Stimulated activated naive CD8-positive, alpha-beta T cell treated with anti-CD3 and anti-CD28 coated beads, Interleukin-15, Interleukin-2, amounts not matched to agents 100 ng/mL and 50 ng/mL, for 24 hours (primary cell): Measurements from ENCODE around the gene PPP1R8.
"Not testable (repeated sequence)": the region's sequence is repeated elsewhere in the genome, so short reads cannot be mapped to it uniquely, and the experiment has no call there.

ENCODE experiments used
- H3K27ac Mint-ChIP-seq: one replicate; pipeline ENCODE4 v1.8.0; 2021; ENCODE audit warnings: mild to moderate bottlenecking, mixed read lengths
- H3K27me3 Mint-ChIP-seq: one replicate; pipeline ENCODE4 v1.8.0; 2021; ENCODE audit warnings: mixed read lengths
- H3K36me3 Mint-ChIP-seq: one replicate; pipeline ENCODE4 v1.8.0; 2021; ENCODE audit warnings: low read depth, mixed read lengths
- H3K4me1 Mint-ChIP-seq: one replicate; pipeline ENCODE4 v1.8.0; 2021; ENCODE audit warnings: low read depth, mixed read lengths
- H3K4me3 Mint-ChIP-seq: one replicate; pipeline ENCODE4 v1.8.0; 2021; ENCODE audit warnings: mild to moderate bottlenecking, mixed read lengths
- H3K9me3 Mint-ChIP-seq: one replicate; pipeline ENCODE4 v1.8.0; 2021; ENCODE audit warnings: mixed read lengths

Gene PPP1R8

GRCh38 chr1:27858072-27858948 lies 27.7 kb downstream of the PPP1R8 start:
- H3K36me3 Mint-ChIP-seq: no peaks in the 10 kb centered on the region
- H3K27ac Mint-ChIP-seq: no peak overlapping the region
- no peaks in the 10 kb centered on the region for H3K27me3 Mint-ChIP-seq
- H3K4me3 Mint-ChIP-seq: no peak overlapping the region
- peaks cover 22% of the 10 kb centered on the region for H3K4me1 Mint-ChIP-seq
- H3K9me3 Mint-ChIP-seq: no peaks in the 10 kb centered on the region

DNA sequence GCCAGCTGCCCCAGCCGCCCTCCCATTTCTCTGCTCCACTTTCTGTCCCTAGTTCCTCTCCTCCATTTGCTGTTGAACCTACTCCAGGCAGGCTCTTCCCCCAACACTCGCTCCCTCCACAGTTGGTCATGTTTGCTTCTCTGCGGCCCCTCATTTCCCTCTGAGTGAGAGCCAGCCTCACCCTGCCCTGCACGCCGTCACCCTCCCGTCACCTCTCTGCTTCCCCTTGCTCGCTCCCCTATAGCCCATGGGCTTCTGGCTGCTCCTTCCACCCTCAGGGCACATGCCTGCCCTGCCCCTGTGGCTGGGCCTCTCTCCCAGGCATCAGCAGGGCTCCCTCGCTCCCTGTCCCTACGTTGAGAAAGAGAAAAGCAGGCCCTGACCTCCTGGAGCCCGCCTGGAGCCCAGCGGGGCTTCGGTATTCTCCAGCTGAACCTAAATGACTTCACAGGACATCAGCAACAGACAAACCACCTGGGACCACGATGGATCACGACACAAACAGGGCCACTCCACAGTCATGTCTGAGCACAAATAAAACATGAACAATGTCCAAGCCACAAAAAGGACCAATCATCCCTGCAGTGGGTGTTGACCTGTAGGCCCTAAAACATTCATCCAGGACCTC lies 28.5 kb downstream of the PPP1R8 start:
- Mint-ChIP-seq H3K27ac (no peak overlapping the region), H3K9me3 (no peaks in the 10 kb centered on the region), H3K4me1 (peaks cover 30% of the 10 kb centered on the region), H3K4me3 (no peak overlapping the region), H3K36me3 (no peaks in the 10 kb centered on the region), H3K27me3 (no peaks in the 10 kb centered on the region)

DNA sequence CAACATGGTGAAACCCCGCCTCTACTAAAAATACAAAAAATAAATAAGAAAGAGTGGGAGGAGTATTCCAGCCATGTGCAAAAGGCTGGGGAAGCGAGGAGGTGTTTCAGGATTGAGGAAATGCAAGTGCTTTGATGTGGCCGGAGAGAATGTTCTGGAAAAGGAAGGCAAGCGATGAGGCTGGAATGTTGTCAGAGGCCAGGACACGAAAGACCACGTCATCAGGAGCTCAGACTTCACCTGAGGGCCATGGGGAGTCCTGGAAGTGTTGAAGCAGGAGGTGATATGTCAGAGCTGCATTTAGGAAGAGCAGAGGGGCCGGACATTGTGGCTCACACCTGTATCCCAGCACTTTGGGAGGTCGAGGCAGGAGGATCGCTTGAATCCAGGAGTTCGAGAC lies 30.9 kb downstream of the PPP1R8 start:
- peaks cover 42% of the 10 kb centered on the region for H3K4me1 Mint-ChIP-seq
- no peaks in the 10 kb centered on the region for H3K36me3 Mint-ChIP-seq
- no peaks in the 10 kb centered on the region for H3K9me3 Mint-ChIP-seq
- no peaks in the 10 kb centered on the region for H3K27me3 Mint-ChIP-seq
- H3K27ac Mint-ChIP-seq: peak overlapping the region; percentile 61
- no peak overlapping the region for H3K4me3 Mint-ChIP-seq

DNA sequence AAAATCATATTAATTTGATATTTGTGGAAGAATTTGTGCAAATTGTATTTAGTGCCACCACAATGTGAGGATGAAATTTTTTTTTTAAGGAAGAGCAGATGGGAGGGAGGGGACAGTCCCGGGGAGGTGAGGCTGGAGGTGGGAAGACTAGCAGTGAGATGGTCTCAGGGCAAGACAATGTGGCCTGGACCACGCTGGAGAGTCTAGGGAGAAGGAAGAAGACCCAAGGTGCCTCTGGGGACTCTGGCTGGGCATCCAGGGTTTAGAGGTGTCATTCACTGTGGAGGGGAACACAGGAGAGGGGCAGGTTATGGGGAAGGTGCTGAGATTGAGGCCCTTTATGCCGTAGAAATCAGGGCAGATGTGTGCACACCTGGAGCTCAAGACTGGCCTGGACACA lies 31.4 kb downstream of the PPP1R8 start:
- H3K4me3 Mint-ChIP-seq: no peak overlapping the region
- H3K9me3 Mint-ChIP-seq: no peaks in the 10 kb centered on the region
- no peaks in the 10 kb centered on the region for H3K27me3 Mint-ChIP-seq
- H3K4me1 Mint-ChIP-seq: peaks cover 43% of the 10 kb centered on the region
- no peaks in the 10 kb centered on the region for H3K36me3 Mint-ChIP-seq
- H3K27ac Mint-ChIP-seq: no peak overlapping the region

GRCh38 chr1:27862671-27863537 lies 32.3 kb downstream of the PPP1R8 start:
- no peaks in the 10 kb centered on the region for H3K36me3 Mint-ChIP-seq
- H3K9me3 Mint-ChIP-seq: no peaks in the 10 kb centered on the region
- H3K27ac Mint-ChIP-seq: peak overlapping the region; percentile 73
- H3K4me3 Mint-ChIP-seq: no peak overlapping the region
- H3K4me1 Mint-ChIP-seq: peaks cover 46% of the 10 kb centered on the region
- no peaks in the 10 kb centered on the region for H3K27me3 Mint-ChIP-seq

DNA sequence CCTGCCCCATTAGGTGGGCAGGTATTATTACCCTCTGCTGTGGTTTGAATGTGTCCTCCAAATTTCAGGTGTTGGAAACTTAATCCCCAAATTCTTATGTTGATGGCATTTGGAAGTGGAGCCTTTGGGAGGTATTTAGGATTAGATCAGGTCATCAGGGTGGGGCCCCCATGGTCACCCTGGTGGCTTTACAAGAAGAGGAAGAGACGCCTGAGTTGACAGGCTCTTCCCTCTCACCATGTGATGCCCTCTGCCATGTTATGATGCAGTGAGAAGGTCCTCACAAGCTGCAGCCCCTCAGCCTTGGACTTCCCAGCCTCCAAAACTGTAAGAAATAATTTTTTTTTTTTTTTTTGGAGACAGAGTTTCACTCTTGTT lies 32.9 kb downstream of the PPP1R8 start:
- Mint-ChIP-seq H3K27ac (peak overlapping the region; percentile 73), H3K9me3 (no peaks in the 10 kb centered on the region), H3K4me3 (no peak overlapping the region), H3K4me1 (peaks cover 45% of the 10 kb centered on the region), H3K27me3 (no peaks in the 10 kb centered on the region), H3K36me3 (no peaks in the 10 kb centered on the region)

DNA sequence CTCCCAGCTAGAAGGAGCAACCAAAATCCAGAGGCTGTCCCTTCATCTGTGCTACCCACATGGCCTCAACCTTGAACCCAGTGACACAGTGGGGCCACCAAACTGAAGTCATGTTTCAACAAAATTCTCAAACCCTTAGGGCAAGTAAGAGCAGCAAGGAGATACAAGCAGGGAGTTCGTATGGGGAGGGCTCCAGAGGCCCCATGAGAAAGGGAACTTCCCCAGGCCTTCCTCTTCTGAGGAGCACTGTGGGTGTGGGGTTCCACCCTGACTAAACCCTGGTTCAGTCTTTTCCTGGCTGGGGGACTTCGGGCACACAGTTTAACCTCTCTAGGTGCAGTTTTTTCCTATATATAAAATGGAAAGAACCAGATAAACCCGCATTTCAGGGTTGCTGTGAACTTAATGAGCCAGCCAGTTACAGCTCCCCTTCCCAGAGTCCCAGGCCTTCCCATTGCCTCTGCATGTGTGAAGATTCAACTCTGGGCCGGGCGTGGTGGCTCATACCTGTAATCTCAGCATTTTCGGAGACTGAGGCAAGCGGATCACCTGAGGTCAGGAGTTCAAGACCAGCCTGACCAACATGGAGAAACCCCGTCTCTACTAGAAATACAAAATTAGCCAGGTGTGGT lies 33.8 kb downstream of the PPP1R8 start:
- H3K9me3 Mint-ChIP-seq: no peaks in the 10 kb centered on the region
- peak overlapping the region; percentile 95 for H3K27ac Mint-ChIP-seq
- H3K36me3 Mint-ChIP-seq: no peaks in the 10 kb centered on the region
- peaks cover 49% of the 10 kb centered on the region for H3K4me1 Mint-ChIP-seq
- H3K27me3 Mint-ChIP-seq: no peaks in the 10 kb centered on the region
- H3K4me3 Mint-ChIP-seq: no peak overlapping the region

GRCh38 chr1:27865821-27866220 lies 35.2 kb downstream of the PPP1R8 start:
- Mint-ChIP-seq H3K4me1 (peaks cover 56% of the 10 kb centered on the region), H3K4me3 (no peak overlapping the region), H3K27me3 (no peaks in the 10 kb centered on the region), H3K27ac (no peak overlapping the region), H3K36me3 (no peaks in the 10 kb centered on the region), H3K9me3 (no peaks in the 10 kb centered on the region)

DNA sequence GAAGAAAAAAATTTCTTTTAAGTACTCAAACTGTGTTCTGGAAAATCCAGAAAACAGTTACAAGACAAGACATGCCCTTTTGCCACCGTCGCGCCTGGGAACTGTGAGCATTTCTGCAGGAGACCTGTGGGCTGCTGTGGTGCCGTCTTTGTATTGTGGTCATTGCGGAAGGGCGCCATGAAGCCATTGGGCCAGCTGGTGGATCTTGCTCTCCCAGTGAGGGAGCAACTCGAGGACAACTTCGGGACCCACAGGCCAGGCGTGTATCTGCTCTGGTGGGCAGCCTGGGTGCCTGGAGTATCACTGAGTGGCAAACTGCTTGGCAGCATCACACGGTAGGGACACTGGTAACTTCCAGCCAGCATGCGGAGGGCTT lies 38.0 kb downstream of the PPP1R8 start:
- Mint-ChIP-seq H3K27ac (peak overlapping the region; percentile 91), H3K4me3 (peak overlapping the region; percentile 71), H3K9me3 (no peaks in the 10 kb centered on the region), H3K27me3 (no peaks in the 10 kb centered on the region), H3K36me3 (no peaks in the 10 kb centered on the region), H3K4me1 (peaks cover 53% of the 10 kb centered on the region)

- peak overlapping the region; percentile 71 for H3K4me3 Mint-ChIP-seq
- H3K9me3 Mint-ChIP-seq: no peaks in the 10 kb centered on the region
- H3K27me3 Mint-ChIP-seq: no peaks in the 10 kb centered on the region
- no peaks in the 10 kb centered on the region for H3K36me3 Mint-ChIP-seq
- H3K27ac Mint-ChIP-seq: peak overlapping the region; percentile 91
- peaks cover 52% of the 10 kb centered on the region for H3K4me1 Mint-ChIP-seq
Measured at GRCh38 chr1:27868932-27869718, 38.5 kb downstream of the PPP1R8 start.

DNA sequence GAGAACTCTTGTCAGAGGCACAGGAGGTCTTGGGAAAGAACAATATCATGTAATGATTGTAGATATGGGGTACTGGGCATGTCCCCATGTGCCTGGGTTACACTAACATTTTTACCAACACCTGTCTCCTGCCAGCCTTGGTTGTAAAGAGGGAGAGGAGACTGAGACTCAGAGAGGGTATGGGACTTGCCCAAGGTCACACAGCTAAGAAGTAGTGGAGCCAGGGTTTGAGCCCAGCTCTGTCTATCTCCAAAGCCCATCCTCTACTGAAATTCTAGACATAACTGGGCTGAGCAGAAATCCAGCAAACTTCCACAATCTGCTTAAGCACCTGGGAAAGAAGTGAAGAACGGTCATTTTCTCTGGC lies 39.1 kb downstream of the PPP1R8 start:
- no peaks in the 10 kb centered on the region for H3K27me3 Mint-ChIP-seq
- no peaks in the 10 kb centered on the region for H3K9me3 Mint-ChIP-seq
- H3K4me3 Mint-ChIP-seq: peak overlapping the region; percentile 71
- H3K4me1 Mint-ChIP-seq: peaks cover 49% of the 10 kb centered on the region
- no peaks in the 10 kb centered on the region for H3K36me3 Mint-ChIP-seq
- peak overlapping the region; percentile 91 for H3K27ac Mint-ChIP-seq

DNA sequence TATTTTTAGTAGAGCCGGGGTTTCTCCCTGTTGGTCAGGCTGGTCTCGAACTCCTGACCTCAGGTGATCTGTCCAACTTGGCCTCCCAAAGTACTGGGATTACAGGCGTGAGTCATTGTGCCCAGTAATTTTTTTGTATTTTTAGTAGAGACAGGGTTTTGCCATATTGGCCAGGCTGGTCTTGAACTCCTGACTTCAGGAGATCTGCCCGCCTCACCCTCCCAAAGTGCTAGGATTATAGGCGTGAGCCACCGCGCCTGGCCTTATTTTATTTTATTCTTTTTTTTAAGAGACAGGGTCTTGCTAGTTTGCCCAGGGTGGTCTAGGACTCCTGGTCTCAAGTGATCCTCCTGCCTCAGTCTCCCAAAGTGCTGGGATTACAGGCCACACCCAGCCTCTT lies 40.5 kb downstream of the PPP1R8 start:
- H3K27me3 Mint-ChIP-seq, H3K4me3 Mint-ChIP-seq, H3K36me3 Mint-ChIP-seq, H3K27ac Mint-ChIP-seq, H3K9me3 Mint-ChIP-seq: not testable (repeated sequence)
- peaks cover 54% of the 10 kb centered on the region for H3K4me1 Mint-ChIP-seq

DNA sequence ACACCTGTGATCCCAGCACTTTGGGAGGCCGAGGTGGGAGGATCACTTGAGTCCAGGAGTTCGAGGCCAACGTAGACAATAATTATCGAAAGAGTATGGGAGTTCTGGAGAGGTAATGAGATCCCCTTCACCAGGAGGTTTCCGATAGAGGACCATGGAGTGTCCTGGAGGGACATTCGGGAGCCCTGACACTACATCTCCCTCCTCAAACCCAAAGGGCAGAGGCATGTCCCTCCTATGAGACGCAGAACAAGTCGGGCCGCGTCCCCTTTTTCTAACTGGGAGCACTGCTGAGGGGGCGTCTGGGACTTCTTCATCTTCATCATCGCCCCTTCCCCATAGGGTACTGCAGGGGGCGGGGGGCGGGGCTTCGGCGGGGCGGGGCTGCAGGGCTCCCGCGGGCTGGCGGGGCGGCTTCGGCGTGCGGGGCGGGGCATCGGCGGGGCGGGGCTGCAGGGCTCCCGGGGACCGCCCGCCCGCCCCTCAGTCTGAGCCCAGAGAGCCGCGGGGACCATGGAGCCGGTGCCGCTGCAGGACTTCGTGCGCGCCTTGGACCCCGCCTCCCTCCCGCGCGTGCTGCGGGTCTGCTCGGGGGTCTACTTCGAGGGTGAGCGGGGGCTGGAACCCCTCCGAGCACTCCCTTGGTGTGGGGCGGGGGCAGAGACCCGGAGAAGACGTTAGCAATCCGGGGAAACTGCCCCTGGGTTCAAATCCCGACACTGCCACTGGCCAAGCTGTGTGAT lies 41.6 kb downstream of the PPP1R8 start, which contains the start of gene THEMIS2:
THEMIS2 (plus strand) TSS at position 486 of the 743 bp plus-strand sequence; CDS start at position 514, 28 bp downstream.
- H3K27ac Mint-ChIP-seq: peak within 1 kb of the TSS; percentile 94
- no peaks in the 10 kb centered on the region for H3K9me3 Mint-ChIP-seq
- no peaks in the 10 kb centered on the region for H3K27me3 Mint-ChIP-seq
- peak within 1 kb of the TSS; percentile 97 for H3K4me3 Mint-ChIP-seq
- H3K4me1 Mint-ChIP-seq: peaks cover 56% of the 10 kb centered on the region
- peaks cover 8% of the 10 kb centered on the region for H3K36me3 Mint-ChIP-seq
